Gastroesophageal sphincter (tissue), 3 donors: Measurements from ENCODE around the gene GALNT12.

Experiments used
- EP300 ChIP-seq: sonication (generic); formaldehyde crosslinking; IDR thresholded peaks from one replicate; pipeline ENCODE4 v1.6.1; 2017; ENCODE audit warnings: antibody characterized with exemption, mild to moderate bottlenecking
- POLR2A ChIP-seq, 2 donors: fragments of 450-650 bp; IDR thresholded peaks; one replicate each; pipeline ENCODE4 v1.6.1; 2017; ENCODE audit warnings: antibody characterized with exemption in 2 of 2, mild to moderate bottlenecking in 2 of 2, moderate library complexity in 1 of 2
- POLR2AphosphoS5 ChIP-seq: sonication (generic); formaldehyde crosslinking; IDR thresholded peaks from one replicate; pipeline ENCODE4 v1.6.1; 2017; ENCODE audit warnings: antibody characterized with exemption
- TF ChIP-seq, protein P1 (sequence below), 4 experiments: fragments of 200-600 bp in 2 of 4; fragments of 450-650 bp in 2 of 4; sonication (generic) in 1 of 4; IDR thresholded peaks; one replicate each; pipeline ENCODE4 v1.5.1; 2017 to 2019; ENCODE audit warnings: antibody characterized with exemption in 4 of 4, mild to moderate bottlenecking in 2 of 4, moderate library complexity in 2 of 4

GRCh38 chr9:98888801-98889421 is 81.4 kb downstream of the GALNT12 start:
- no peak for TF ChIP-seq POLR2AphosphoS5
- TF ChIP-seq, protein P1, sequence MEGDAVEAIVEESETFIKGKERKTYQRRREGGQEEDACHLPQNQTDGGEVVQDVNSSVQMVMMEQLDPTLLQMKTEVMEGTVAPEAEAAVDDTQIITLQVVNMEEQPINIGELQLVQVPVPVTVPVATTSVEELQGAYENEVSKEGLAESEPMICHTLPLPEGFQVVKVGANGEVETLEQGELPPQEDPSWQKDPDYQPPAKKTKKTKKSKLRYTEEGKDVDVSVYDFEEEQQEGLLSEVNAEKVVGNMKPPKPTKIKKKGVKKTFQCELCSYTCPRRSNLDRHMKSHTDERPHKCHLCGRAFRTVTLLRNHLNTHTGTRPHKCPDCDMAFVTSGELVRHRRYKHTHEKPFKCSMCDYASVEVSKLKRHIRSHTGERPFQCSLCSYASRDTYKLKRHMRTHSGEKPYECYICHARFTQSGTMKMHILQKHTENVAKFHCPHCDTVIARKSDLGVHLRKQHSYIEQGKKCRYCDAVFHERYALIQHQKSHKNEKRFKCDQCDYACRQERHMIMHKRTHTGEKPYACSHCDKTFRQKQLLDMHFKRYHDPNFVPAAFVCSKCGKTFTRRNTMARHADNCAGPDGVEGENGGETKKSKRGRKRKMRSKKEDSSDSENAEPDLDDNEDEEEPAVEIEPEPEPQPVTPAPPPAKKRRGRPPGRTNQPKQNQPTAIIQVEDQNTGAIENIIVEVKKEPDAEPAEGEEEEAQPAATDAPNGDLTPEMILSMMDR (IDR thresholded peaks at IDR 0.05) = no peak
- TF ChIP-seq POLR2A (IDR thresholded peaks at IDR 0.05) = no peak
- no peak for TF ChIP-seq EP300
